AG08396 (cell line): ENCODE measurements around the gene DENND5A.
A peak's percentile ranks its signal among the peaks of the same experiment; 100 is the strongest.
"Not testable (repeated sequence)": the region's sequence is repeated elsewhere in the genome, so short reads cannot be mapped to it uniquely, and the experiment has no call there.

Experiments
- DNase-seq: peaks from one replicate; pipeline ENCODE4 v3.0.0; 2012; ENCODE audit warnings: low spot score, mixed read lengths

Gene DENND5A

DNA sequence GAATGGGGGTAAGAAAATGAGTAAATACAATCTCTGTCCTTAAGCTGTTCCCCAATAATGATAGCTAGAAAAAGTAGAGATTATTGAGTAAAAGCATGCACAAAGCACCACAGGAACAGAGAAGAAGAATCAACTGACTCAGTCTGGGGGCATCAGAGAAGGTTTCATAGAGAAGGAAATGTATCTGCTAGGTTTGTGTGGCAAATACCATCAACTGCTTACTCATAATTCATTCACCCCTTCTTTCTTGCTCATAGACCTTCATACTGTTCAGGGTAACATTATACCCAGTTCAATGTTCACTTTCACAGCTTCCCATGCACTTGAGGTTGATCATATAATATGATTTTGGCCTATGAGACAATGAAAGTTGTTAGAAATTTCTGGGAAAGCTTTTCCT, 88.6 kb downstream of the DENND5A start:
- DNase-seq = no peak

DNA sequence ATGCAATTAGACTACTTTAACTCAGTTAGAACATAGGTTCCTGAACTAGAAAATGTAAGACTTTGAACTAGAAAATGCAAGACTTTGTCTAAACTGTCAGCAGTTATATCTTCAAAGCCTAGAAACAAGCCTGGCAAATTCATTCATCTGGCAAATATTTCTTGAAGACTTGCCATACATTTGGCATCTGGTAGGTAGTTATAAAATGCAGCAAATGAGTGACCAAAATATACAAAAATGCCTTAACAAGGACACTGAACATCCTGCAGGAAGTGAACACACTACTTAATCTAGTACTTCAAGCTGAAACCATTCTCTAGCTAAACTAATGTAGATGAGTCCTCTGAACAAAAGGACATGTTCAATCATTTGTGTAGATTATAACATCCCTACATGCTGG, 89.0 kb downstream of the DENND5A start:
- DNase-seq = no peak

DNA sequence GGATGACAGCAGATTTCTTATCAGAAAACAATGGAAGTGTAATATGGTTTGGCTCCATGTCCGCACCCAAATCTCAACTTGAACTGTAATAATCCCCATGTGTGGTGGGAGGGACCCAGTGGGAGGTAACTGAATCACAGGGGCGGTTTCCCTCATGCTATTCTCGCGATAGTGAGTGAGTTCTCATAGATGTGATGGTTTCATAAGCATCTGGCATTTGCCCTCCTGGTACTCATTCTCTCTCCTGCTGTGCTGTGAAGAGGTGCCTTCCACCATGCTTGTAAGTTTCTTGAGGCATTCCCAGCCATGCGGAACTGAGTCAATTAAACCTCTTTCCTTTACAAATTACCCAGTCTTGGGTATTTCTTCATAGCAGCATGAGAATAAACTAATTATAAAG, 92.8 kb downstream of the DENND5A start:
- no peak for DNase-seq

DNA sequence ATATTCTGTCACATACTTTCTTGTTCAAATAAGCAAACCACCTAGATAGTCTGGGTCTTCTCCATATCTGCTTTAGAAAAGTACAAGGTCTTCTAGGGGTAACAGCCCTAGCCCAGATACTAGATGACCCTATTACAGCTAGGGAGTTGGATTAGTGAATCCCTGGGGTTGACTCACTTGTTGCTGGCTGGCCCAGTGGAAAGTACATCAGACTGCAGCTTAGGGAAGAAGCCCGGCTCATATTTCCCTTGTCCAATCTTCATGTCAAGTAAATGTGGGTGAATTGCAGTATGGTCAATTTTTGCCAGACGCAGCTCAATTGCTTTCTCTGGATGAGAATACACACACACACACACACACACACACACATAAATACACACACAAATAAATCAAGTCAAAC, 94.7 kb downstream of the DENND5A start:
- DNase-seq = peak; percentile 46

DNA sequence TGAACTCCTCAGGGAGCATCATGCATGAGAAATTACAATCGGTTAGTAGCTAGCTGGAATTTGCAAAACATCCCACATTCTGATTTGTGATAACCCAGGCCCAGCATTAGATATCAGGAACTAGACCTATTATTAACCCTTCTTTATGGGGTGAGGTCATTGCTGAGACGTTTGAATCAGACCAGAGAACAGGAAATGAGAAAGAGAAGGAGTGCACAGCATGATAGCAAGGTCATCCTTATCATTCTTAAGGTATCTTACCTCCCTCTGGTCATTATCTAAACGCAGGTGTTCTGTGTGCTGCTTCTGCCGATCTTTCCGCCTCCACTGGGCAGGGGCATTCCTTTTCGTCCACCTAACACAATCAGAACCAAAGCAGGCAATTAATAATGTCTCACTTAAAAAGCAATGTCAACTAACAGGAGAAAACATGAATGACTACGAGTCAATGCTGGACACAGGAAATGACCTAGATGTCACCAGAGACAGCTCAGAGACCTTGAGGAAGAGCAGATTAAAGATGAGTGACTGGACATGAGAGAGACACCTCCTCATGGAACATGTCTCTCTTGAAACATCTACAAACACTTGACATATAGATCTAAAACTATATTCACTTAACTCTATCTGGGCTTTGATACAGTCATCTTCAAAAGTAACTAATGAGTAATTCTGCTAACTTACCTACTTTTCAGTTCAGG, 95.4 kb downstream of the DENND5A start:
- DNase-seq = no peak

DNA sequence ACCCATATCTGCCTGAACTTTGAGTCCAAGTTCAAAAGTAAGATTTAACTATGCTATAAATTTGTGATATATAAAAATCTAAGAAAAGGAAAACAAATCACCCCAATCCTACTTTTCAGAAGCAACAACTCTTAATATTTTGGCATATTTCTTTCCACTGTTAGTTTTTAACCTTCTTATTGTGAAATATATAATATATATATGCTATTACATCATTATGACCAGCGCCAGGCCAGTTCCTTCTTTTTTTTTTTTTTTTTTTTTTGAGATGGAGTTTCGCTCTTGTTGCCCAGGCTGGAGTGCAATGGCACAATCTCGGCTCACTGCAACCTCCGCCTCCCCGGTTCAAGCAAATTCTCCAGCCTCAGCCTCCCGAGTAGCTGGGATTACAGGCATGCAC, 103.2 kb downstream of the DENND5A start:
- DNase-seq = not testable (repeated sequence)

DNA sequence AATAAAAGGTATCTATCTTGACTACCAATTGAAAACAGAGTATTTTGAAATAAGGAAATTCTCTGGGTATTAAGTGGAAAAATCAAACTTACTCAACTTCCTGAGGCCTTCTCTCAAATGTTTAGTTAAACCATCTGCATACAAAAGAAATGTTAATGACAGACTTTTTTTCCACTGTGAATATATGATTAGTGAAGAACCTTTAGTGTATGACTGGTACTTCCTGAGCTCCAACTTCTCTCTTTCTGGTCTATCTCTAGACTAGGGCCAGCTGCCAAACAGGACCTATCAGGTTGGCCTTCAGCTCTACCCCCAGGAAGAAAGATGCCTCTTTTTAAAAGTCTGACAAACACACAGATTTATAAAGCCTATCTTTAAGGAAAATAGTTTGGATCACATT, 105.0 kb downstream of the DENND5A start:
- no peak for DNase-seq

DNA sequence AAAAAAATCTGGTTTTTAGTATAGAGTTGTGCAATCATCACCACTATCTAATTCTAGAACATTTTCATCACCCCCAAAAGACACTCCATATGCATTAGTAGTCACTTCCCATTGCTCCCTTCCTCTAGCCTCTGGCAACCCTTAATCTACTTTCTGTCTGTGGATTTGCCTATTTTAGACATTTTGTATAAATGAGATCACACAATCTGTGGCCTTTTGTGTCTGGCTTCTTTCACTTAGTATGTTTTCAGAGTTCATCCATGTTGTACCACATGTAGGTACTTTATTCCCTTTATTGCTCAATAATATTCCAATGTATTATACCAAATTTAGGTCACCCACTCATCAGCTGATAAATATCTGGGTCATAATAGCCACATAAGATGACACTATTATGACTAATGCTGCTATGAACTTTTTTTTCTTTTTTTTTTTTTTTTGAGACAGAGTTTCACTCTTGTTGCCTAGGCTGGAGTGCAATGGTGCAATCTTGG, 106.2 kb downstream of the DENND5A start:
- no peak for DNase-seq

DNA sequence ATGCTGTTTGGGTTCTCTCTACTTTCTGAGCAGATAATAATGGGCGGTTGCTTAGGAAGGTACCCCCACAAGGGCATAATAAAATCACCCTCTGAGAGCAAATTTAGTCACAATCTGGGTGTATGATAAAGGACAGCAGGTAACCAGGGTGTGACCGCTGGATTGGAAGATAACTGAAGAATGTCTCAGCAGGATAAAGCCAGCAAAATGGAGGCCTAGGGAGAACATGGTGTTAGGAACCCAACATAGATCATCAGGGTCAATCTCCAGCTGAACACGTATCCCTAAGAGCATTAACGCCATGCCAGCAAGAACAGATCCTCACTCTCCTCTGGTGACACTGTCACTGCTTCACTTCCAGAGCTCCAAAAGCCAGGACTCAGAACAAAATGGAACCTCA, 109.2 kb downstream of the DENND5A start:
- no peak for DNase-seq

DNA sequence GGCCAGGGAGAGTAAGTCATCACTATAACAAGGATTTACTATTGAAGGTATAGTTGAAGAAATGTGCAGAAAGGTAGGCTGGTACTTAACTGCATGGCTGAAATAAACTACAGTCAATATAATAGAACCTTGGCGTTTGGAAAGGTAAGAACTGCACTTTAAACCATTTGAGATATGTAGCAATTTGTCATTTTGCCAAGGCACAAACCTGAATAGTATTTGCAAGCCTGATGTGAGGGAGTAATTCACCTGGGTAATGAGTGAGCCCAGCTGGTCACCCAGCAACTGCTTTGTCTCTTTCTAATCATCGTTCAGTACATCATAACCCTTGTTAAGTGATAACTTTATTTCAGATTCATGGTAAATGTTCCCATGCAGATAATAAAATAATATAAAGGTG, 111.5 kb downstream of the DENND5A start:
- no peak for DNase-seq

DNA sequence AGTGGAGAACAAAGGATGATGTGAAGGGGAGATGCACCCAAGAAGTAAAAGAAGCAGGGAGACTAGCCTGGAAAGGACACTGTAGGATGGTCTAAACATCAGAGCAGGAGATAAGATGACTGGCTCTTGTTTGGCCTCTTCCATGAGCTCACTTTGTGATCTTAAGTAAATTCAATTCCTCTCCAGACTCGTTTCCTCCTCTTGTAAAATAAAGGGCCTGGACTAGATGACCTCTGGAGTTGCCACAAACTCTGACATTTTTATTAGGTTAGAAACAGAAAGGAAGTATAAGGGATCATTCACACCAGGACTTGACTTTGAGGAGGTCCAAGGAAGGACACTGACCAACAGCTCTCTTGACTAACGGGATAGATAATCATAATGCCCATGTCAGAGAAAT, 113.5 kb downstream of the DENND5A start:
- no peak for DNase-seq

DNA sequence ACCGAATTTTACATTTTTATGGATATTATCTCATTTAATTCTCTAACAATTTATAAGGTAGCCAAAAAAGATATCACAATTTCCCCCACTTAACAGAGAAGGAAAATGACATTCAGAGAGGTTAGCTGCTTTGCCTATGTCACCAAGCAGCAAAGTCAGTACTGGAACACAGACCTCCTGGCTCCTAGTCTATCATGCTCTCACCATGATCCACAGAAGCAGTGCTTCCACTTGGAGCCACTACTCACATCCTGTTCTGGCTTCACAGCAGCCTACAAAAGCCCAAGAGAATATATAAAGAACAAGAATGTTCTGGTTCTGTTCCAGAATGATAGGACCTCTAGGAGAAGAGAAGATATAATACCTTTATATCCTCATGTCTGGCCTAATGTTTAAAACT, 114.2 kb downstream of the DENND5A start:
- no peak for DNase-seq

DNA sequence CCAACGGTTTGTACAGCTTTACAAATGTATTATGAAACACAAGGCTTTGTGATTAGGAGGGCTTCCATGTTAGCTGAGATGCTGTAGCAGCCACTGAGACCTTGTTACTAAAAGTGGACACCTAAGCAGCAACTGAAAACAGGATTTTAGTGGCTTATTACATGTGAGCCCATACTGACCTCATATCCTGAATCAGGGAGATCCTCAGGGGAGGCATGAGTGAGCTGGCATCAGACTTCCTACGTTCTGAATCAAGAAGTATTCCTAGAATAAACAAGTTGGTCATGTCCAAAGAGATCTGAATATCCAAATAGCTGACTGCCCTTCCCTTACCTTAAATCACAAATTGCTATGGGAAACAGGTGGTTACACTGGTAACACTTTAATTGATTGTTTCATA, 114.6 kb downstream of the DENND5A start:
- DNase-seq = peak; percentile 48

DNA sequence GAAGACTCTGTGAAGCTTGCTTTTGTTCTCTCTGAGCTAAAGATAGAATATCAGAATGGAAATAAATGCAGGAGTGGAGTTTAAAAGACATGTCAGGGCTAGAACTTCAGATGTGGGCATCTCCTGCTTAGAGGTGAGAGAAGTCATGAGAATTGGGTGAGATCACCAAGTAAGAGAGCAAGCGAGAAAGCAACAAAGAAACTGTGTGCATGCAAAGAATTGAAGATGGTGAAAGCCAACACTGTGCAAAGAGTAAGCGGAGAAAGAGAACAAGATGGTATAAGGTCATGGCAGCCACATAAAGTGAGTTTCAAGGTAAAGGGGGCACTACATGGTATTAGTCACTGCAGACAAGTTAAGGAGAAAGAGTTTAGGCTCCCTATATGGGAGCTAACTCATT, 116.4 kb downstream of the DENND5A start:
- DNase-seq = no peak

DNA sequence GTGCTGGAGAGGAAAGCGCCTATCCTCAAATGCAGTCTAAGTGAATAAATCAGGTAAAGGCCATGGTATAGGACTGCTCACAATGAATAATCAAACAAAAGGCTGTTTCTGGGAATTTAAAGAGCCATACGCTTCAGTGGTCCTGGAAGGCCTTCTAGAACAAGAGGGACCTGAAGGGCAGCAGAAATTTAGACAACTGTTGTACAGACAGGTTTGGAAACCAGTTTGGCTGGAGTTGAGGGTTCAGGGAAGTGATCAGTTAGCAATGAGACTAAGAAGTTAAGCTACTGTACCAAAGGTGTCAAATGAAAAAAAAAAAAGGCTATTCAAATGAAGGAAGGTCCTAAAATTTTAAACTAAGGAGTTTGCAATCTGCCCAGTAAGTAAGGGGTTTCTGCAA, 117.1 kb downstream of the DENND5A start:
- no peak for DNase-seq

DNA sequence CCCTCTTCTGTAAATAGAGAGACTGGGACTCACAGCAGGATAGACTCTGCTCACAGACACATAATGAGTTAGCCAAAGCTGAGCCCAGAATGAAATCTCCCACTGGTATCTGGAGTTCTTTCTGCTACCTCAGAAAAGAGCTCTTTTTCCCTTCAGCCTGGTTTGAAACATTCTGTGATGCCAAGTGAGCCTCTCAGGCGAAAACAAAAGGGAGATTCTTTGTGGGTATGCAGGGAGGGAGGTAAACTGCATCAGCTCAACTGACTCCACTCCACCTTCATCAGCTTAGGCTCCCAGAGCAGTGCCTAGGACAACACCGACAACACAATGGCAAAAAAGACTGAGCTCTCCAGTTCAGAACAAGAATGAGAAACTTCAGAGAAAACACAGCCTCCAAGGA, 118.7 kb downstream of the DENND5A start:
- no peak for DNase-seq

DNA sequence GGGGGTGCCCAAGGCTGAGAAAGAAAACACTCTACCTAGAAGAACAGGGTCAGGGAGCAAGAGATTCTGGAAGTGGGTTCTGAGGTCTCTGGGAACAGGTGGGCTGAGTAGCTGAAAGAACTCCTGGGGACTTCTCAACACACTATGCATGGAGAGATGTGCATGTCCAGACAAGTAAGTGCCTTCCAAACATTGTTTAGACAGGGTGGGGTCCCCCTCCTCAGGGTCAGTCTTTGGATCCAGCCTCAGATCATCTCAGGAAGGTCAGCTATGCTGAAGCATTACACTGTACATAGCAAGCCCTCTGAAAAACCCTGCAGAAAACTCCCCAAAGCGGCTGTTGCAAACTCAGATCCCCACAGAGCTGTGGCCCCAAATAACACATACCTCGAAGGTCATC, 119.9 kb downstream of the DENND5A start:
- no peak for DNase-seq

DNA sequence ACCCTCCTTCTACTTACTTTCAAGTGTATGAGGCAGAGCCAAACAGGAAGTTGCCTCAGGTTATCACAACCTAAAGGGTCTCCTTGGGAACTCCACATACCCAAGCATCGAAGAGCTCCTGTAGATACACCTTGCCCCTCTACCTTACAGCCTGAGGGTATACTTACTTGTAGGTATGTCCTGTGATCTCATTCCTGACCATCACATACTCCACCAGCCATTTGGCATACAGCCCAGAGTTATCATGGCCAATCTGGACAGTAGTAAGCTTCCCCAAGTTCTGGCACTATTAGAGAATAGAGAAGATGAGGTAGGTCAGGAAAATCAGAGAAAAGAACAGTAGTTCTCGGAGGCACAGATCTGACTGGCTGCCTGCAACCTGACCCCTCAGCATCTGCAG, 120.3 kb downstream of the DENND5A start:
- no peak for DNase-seq

DNA sequence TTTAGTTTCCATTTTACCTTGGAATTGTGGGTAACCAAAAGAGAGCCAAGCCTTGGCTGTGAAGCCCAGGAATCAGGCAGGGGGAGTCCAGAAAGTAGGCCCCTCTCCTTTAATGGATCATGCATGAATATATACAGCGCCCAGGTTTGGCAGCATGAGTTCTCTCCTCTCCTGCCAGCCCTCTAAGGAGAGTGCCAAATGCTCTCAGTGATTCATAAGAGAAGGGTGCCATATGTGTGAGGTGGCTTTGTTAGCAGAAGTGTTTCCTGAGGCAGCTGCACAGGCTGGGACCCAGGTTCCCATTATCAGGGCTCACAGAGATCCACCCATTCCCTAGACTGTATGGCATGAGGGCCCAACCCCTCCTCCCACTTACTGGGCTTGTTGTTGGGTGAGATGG, 121.4 kb downstream of the DENND5A start:
- DNase-seq = no peak

DNA sequence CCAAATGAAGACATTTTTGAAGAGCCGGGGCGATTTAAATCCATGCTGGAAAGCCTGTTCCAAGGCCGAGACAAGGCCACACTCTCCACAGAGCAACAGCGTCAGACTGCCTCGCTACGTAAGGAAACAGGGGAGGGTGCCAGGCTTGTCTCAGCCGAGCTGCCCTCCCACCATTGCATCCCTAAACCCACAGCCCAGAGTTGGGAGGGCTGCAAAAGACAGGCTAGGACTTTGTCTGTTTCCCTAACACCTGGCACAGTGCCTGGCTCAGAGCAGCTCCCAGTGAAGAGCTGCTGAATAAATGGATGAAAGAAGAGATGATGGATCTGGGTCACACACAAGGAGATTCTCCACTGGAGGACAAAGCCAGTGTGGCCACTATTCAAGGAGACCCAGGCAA, 122.4 kb downstream of the DENND5A start:
- no peak for DNase-seq

DNA sequence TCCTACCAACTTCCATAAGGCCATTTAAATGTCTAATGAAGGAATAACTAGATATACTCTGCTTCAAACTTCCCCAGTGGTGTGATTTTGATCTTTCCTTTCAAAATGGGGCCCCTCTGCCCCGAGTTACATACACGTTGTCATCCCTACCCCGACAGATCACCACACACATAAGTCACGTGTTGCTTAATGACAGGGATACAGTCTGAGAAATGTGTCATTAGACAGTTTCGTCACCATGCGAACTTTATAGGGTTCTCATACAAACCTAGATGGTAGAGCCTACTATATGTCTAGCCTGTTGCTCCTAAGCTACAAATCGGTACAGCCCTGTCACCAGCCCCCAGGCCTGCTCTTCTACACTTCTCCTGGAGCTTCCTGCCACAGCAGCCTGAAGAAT, 124.0 kb downstream of the DENND5A start:
- DNase-seq = no peak

DNA sequence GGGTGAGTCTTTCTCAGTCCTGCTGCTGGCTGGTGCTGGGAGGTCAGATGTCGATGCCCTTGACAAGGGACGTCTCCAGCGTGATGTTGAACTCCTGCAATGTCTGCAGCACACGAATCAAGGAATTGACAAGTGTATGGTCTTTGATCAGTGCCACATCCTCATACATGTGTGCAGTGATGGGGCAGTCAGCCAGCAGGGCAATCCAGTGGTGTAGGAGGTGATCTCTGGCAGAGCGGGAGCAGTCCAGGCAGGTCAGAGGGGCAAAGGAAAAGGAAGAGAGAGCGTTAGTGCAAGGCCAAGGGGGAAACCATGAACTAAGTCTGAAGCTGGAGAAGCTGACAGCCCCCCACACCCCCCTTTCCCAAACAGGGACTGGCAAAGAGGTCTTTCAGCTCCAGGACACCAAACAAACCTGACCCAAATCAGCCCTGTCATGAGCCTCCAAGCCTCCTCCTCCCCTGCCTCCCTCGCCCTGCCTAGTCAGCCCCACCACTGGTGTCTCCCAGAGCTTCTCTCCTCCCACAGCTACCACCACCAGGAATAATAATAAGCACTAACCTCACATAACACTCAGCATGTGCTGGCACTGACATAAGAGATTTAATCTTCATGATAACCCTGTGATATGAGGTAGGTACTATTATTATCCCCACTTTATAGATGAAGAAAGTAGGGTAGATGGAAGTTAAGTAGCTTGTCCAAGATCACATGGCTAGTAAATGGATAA, 125.4 kb downstream of the DENND5A start:
- DNase-seq = no peak

DNA sequence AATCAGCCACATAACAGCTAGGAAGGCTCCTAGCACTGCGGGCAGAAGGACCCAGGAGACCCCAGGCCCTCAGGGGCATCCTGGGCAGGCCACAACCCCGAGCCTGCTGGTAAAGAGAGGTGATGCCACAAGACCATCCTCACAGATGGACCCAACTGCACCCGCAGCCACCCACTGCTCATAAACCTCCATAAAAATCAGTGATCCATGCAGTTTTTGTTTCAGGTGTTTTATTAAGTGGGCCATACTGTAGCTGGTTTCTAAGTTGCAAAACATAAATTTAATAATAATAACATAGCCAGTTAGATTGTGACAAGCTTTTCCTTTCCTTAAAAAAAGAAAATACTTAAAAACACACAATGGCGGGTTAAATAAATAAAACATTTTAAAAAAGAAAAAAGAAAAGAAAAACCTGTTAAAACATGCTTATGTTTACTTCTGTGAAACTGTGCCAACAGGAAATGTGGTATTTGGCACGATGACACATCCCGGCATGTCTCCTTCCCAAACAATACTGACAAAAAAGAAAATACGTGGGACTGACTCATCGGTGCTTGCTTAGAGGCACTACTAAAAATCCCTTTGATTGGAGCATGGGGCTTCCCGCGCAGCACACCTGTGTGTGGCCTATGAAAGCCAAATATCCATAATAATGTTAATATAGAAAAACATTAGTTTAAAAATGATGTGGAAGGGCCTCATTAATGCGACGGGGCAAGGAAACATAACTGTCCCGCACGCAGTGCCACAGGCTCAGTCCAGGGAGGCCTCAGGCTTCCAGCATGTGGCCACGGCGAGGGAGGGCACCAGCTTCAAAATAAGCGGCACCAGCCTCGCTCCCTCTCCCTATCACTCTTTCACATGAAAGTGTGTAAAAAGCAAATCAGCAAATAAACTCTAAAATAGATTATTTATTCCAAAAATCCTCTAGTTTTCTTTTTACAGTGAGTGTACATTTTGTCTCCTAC, 126.3 kb downstream of the DENND5A start:
- DNase-seq = peak; percentile 66
